NK-92 treated with Interleukin-12 subunit alpha and Interleukin-12 subunit beta, amount 100 ng/mL, for 24 hours (cell line): ENCODE results near the gene C3orf80.
"Not testable (repeated sequence)": the region's sequence is repeated elsewhere in the genome, so short reads cannot be mapped to it uniquely, and the experiment has no call there.

Experiments used
- DNase-seq: peaks from one replicate; lab custom pipeline; 2025; lab: John Stamatoyannopoulos, UW

Gene C3orf80

GRCh38 chr3:160225176-160226025, at the start of gene C3orf80:
TSS of gene C3orf80 (plus strand) at chr3:160225422. CDS start at chr3:160225636, 214 bp downstream.
- DNase-seq: no peak

GRCh38 chr3:160176923-160177322, 48.3 kb upstream of the C3orf80 start:
- no peak for DNase-seq

GRCh38 chr3:160178661-160179060, 46.6 kb upstream of the C3orf80 start:
- DNase-seq: not testable (repeated sequence)

DNA sequence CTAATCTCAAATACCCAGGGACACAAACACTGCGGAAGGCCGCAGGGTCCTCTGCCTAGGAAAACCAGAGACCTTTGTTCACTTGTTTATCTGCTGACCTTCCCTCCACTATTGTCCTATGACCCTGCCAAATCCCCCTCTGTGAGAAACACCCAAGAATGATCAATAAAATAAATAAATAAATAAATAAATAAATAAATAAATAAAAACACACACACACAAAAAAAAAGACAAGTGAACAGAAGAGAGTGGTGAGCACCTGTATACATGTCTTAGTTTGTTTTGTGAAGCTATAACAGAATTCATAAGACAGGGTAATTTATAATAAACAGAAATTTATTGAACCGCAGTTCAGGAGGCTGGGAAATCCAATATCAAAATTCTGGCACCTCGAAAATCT, 45.8 kb upstream of the C3orf80 start:
- not testable (repeated sequence) for DNase-seq

DNA sequence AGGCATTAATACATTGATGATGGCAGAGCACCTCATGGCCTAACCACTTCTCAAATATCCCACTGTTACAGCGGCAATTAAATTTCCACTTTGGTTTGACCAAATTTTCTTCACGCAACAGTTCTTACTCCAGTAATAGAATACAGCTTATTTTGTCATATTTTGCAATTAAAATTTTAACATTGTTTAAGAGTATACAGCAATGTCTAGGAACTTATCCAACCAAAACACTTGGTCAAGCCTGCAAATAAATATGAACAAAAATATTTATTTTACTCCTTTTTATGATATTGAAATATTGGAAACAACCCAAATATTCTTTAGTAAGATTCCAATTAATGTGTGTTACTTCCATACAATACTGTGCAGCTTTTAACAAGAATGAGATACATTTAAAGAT, 45.3 kb upstream of the C3orf80 start:
- DNase-seq: no peak

DNA sequence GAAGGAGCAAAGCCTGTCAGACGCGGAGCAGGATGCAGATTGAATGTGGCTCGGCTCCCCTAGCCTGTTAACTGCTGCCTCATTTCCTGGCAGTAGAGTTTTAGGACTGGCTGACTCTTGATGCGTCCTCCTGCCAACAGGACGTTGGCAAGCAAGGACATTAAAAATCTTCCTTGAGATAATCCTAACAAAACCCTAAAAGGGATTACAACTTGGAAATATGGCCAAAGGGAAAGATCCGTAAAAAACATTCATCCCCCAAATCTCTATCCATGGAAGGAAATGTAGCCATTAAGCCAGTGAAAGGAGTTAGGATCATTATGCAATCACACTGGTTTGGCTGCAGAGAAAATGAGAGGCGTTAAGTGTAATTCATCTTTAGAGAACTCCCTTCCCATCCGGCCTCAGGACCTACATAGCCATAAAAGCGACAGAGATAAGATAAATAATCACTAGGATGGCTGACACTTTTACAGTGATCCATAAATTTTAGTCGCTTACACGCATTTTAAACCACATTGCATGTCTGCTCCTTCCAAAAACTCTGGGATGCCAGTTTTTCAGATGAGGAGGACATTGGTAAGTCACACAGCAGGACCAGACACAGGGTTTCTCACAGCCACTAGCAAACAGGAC, 44.5 kb upstream of the C3orf80 start:
- DNase-seq: no peak

GRCh38 chr3:160183345-160184076, 41.7 kb upstream of the C3orf80 start:
- DNase-seq: no peak

DNA sequence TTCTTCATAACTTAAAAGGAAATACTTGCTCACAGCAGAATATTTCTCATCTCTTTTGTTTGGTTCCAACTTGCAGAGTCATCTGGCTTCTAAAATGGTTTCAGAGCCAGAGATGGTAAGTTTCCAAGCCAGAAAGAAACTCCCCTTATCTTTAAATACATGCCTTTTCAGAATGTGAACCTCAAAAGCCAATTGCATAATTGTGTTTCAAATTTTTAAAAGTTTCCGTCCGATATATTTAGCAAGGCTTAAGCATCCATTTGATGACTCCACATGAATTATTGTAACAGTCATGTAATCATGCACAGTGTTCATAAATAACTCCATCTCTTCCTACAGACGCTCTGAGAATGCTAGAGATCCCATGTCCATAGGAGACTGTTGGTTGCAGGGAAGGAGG, 40.6 kb upstream of the C3orf80 start:
- no peak for DNase-seq

GRCh38 chr3:160185751-160186150, 39.5 kb upstream of the C3orf80 start:
- no peak for DNase-seq

DNA sequence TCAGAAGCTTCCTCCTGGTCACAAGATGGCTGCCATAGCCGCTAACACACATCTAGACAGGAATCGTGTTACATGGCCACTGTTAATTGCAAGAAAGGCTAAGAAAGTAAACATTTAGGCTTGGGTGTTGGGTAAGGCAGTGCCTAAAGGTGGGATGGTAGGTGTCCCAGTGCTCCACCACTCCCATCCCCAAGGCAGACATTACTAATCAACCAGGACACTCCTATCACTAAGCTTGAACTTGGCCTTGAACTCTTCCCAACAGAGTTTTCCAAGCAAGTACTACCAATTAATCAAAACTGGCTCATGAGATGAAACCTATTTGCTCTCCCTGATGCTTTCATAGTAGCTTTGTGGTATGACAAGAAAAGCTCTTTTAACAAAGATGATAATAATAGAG, 37.9 kb upstream of the C3orf80 start:
- no peak for DNase-seq

GRCh38 chr3:160192310-160193029, 32.8 kb upstream of the C3orf80 start:
- DNase-seq: no peak

DNA sequence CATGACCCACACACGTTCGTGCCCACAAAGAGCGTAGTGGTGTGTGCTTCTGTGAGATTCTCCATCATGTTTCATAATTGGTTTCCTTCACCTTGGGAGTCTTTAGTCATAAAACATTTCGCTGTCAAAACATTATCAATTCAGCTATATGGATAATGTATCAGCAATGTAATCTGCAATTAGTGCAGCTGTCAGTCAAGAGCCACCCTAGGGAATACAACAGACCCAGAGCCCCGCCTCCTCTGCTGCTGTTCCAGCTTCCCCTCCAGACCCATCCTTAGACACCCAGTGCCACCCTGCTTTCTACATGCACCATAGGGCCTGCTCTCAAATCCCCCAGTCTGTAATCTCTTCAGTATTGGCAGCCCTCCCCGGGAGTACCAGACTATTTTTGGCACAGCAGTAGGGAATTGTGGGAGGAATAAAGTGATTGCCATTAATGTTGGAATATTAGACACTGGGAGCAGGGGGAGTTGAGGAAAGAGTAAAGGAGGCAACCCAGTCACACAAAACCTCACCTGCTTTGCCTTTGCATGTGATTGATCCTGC, 31.5 kb upstream of the C3orf80 start:
- no peak for DNase-seq

DNA sequence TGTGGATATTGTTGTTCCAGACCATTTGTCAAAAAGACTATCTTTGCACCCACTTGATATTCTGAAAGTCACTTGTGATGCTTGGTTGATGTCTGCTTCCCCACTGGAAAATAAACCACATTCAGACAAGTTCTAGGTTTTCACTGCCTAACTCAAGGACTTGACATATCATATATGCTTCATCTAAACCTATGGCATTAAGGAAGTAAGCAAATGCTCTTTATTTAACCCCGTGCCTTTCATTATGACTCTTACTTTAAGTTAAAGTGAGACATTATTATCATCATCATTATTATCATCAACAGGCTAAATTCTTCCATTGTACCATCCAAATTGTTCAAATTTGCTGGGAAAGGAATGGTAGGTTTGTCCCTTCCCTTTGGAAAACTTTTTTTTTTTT, 30.8 kb upstream of the C3orf80 start:
- DNase-seq: no peak

- DNase-seq: no peak
Observed at GRCh38 chr3:160195106-160195505, 30.1 kb upstream of the C3orf80 start.

- DNase-seq: no peak
Observed at GRCh38 chr3:160196511-160197104, 28.6 kb upstream of the C3orf80 start.

- DNase-seq: no peak
Observed at GRCh38 chr3:160199108-160199507, 26.1 kb upstream of the C3orf80 start.

DNA sequence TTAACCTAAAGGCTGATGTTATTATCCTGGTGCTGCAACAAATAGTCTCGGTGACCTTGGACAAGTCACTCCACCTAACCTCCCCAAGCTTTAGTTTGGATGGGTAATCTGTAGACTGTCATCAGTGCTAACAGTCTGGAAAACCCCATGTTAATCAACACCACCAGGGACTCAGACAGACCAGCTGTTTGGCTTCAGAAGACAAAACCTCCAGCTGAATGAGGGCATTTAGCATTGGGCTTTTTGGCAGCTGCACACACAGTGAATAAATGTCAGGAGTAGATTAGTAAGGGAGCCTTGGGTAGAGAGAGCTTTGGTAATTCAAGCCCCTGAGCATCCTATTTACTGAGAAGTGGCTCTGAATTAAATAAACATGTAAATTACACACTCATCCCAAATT, 24.9 kb upstream of the C3orf80 start:
- DNase-seq: no peak

GRCh38 chr3:160204396-160205011, 20.7 kb upstream of the C3orf80 start:
- DNase-seq: not testable (repeated sequence)

DNA sequence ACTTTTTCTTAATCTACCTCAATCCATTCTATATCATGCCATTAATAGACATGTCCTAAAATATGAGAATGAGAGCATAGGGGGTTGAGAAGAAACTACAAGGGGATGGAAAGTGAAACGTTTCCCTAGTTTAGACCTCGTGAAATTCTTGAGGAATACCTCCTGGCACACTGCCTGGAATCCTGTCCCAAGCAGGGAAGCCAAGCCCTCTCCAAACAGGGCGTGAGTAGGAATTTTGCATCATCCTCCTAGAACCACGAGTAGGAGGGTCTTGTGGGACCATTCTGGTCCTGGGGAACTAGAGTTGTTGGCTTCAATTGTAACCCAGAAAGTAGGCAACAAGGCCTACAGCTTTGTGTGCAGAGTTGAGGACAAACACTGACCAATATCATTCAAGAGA, 19.6 kb upstream of the C3orf80 start:
- no peak for DNase-seq

DNA sequence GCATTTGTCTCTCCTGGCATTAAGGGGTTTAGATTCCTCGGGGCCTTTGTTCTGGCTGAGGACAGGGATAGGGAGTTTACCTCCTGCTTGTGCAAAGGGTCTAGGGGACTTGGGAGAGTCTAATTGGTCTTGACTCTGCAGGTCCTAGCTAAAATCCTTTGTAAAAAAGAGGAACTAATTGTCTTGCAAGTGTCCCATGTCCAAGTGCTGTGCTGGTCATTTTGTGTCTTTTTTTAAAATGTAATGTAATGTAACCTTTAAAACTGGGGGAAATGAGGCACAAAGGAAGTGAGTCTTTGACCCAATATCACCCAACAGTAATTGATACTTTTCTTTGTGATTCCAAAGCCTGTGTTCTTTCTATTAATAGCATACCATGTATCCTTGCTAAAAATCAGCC, 14.9 kb upstream of the C3orf80 start:
- DNase-seq: no peak

- no peak for DNase-seq
Observed at GRCh38 chr3:160210799-160211221, 14.4 kb upstream of the C3orf80 start.
